ENCODE results near the gene C1orf50.
A peak's percentile ranks its signal among the peaks of the same experiment; 100 is the strongest.

C1orf50 gene

DNA sequence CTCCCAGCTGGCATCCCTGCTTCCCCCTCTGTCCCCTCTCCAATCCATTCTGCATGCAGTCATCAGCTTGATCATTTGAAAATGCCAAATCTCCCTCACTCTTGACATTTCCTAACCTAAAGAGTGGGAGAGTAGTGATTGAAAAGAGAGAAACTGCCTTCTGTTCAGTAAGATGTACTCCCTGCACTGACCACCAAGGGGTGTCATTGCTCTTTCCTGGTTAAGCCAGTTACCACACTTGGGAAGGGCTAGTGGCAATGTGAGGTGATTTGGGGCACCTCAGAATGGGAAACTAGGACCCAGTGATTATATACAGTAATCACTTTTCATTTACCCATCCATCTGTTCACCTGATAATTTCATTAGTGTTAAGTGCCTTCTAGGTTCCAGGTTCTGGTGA, 10.8 kb downstream of the C1orf50 start:
- Histone ChIP-seq H3K79me2 (ENCODE audit: low read length) (no peaks in the 10 kb centered on the region), H4K20me1 (ENCODE audit: insufficient read depth, low read length) (no peaks in the 10 kb centered on the region), H3K4me2 (ENCODE audit: low read length) (no peak overlapping the region), H2AFZ (ENCODE audit: low read depth, low read length) (no peak overlapping the region), H3K9me3 (ENCODE audit: insufficient read depth, low read length) (no peaks in the 10 kb centered on the region), H3K27ac (ENCODE audit: low read length) (no peak overlapping the region), H3K27me3 (ENCODE audit: low read depth, low read length) (no peaks in the 10 kb centered on the region), H3K4me1 (ENCODE audit: low read length) (no peaks in the 10 kb centered on the region), H3K36me3 (replicated peaks; ENCODE audit: low read depth, low read length) (peaks cover 19% of the 10 kb centered on the region), H3K4me3 (ENCODE audit: low read length) (no peak overlapping the region), H3K9ac (ENCODE audit: low read length) (no peak overlapping the region)
- TF ChIP-seq, protein P1, sequence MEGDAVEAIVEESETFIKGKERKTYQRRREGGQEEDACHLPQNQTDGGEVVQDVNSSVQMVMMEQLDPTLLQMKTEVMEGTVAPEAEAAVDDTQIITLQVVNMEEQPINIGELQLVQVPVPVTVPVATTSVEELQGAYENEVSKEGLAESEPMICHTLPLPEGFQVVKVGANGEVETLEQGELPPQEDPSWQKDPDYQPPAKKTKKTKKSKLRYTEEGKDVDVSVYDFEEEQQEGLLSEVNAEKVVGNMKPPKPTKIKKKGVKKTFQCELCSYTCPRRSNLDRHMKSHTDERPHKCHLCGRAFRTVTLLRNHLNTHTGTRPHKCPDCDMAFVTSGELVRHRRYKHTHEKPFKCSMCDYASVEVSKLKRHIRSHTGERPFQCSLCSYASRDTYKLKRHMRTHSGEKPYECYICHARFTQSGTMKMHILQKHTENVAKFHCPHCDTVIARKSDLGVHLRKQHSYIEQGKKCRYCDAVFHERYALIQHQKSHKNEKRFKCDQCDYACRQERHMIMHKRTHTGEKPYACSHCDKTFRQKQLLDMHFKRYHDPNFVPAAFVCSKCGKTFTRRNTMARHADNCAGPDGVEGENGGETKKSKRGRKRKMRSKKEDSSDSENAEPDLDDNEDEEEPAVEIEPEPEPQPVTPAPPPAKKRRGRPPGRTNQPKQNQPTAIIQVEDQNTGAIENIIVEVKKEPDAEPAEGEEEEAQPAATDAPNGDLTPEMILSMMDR (IDR thresholded peaks at IDR 0.05; ENCODE audit: low read depth, low read length), result peak; percentile 56
- TF ChIP-seq EZH2phosphoT487 (IDR thresholded peaks at IDR 0.05; ENCODE audit: low read depth), result no peak

DNA sequence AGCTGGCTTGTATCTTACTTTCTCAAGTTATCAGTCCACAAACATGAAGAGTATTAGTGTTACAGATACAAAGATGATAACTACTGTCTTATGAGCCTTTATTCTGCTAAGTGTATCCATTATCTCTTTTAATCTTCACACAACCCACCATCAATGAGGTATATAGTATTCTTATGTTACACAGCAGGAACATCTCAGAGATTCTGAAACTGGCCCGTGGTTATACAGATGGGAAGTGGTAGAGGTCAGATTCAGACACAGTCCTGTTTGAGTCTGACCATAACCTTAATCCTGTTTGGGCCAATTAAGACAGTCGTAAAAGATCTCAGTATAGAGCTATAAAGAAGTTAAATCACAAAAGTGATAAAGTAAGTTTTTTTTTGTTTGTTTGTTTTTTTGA, 12.7 kb downstream of the C1orf50 start:
- no peak overlapping the region for H2AFZ ChIP-seq (ENCODE audit: low read depth, low read length)
- TF ChIP-seq, protein P1 (IDR thresholded peaks at IDR 0.05; ENCODE audit: low read depth, low read length), result no peak
- no peak for TF ChIP-seq EZH2phosphoT487 (IDR thresholded peaks at IDR 0.05; ENCODE audit: low read depth)
- no peaks in the 10 kb centered on the region for H3K4me1 ChIP-seq (ENCODE audit: low read length)
- no peaks in the 10 kb centered on the region for H4K20me1 ChIP-seq (ENCODE audit: insufficient read depth, low read length)
- H3K27me3 ChIP-seq (ENCODE audit: low read depth, low read length), result no peaks in the 10 kb centered on the region
- no peak overlapping the region for H3K4me2 ChIP-seq (ENCODE audit: low read length)
- no peaks in the 10 kb centered on the region for H3K9me3 ChIP-seq (ENCODE audit: insufficient read depth, low read length)
- H3K36me3 ChIP-seq (replicated peaks; ENCODE audit: low read depth, low read length), result peaks cover 19% of the 10 kb centered on the region
- H3K4me3 ChIP-seq (ENCODE audit: low read length), result no peak overlapping the region
- no peak overlapping the region for H3K9ac ChIP-seq (ENCODE audit: low read length)
- H3K27ac ChIP-seq (ENCODE audit: low read length), result no peak overlapping the region
- H3K79me2 ChIP-seq (ENCODE audit: low read length), result no peaks in the 10 kb centered on the region

DNA sequence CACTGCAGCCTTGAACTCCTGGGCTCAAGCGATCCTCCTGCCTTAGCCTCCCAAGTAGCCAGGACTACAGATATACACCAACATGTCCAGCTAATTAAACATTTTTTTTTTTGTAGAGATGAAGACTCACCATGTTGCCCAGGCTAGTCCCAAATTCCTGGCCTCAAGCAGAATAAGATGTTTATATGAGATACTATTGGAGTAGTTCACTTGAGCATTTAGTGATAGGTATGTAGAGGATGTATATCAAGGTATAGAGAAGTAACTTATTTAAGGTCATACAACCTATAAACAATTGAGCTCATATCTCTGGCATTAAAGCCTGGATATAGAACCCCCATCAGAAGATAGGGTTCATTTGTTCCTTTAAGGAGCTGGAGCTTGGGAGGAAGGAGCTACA, 13.1 kb downstream of the C1orf50 start:
- TF ChIP-seq EZH2phosphoT487 (IDR thresholded peaks at IDR 0.05; ENCODE audit: low read depth), result no peak
- TF ChIP-seq, protein P1 (IDR thresholded peaks at IDR 0.05; ENCODE audit: low read depth, low read length), result no peak
- H2AFZ ChIP-seq (ENCODE audit: low read depth, low read length), result no peak overlapping the region
- H3K36me3 ChIP-seq (replicated peaks; ENCODE audit: low read depth, low read length), result peaks cover 19% of the 10 kb centered on the region
- H3K4me1 ChIP-seq (ENCODE audit: low read length), result no peaks in the 10 kb centered on the region
- H4K20me1 ChIP-seq (ENCODE audit: insufficient read depth, low read length), result no peaks in the 10 kb centered on the region
- no peak overlapping the region for H3K4me2 ChIP-seq (ENCODE audit: low read length)
- H3K27ac ChIP-seq (ENCODE audit: low read length), result no peak overlapping the region
- H3K4me3 ChIP-seq (ENCODE audit: low read length), result no peak overlapping the region
- no peak overlapping the region for H3K9ac ChIP-seq (ENCODE audit: low read length)
- H3K79me2 ChIP-seq (ENCODE audit: low read length), result no peaks in the 10 kb centered on the region
- H3K9me3 ChIP-seq (ENCODE audit: insufficient read depth, low read length), result no peaks in the 10 kb centered on the region
- no peaks in the 10 kb centered on the region for H3K27me3 ChIP-seq (ENCODE audit: low read depth, low read length)

DNA sequence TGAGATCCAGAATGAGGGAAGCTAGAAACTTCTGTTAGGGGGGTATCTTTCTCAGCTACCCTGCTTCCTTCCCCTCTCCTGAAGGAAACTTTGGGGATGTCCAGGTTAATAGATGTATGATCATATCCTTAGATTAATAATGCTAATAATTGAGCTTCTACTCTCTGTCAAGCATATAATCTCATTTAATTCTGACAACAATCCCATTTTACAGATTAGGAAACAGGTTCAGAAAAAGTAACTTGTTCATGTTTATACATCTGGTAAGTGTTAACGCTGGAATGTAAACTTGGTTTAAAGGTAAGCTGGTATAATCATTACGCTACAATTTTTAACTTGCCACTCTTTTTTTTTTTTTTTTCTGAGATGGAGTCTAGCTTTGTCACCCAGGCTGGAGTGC, 16.0 kb downstream of the C1orf50 start:
- Histone ChIP-seq H3K79me2 (ENCODE audit: low read length) (no peaks in the 10 kb centered on the region), H3K36me3 (replicated peaks; ENCODE audit: low read depth, low read length) (peaks cover 4% of the 10 kb centered on the region), H4K20me1 (ENCODE audit: insufficient read depth, low read length) (no peaks in the 10 kb centered on the region), H3K4me1 (ENCODE audit: low read length) (no peaks in the 10 kb centered on the region), H3K4me2 (ENCODE audit: low read length) (no peak overlapping the region), H3K27me3 (ENCODE audit: low read depth, low read length) (no peaks in the 10 kb centered on the region), H3K9me3 (ENCODE audit: insufficient read depth, low read length) (no peaks in the 10 kb centered on the region), H2AFZ (ENCODE audit: low read depth, low read length) (no peak overlapping the region), H3K27ac (ENCODE audit: low read length) (no peak overlapping the region), H3K9ac (ENCODE audit: low read length) (no peak overlapping the region), H3K4me3 (ENCODE audit: low read length) (no peak overlapping the region)
- TF ChIP-seq, protein P1 (IDR thresholded peaks at IDR 0.05; ENCODE audit: low read depth, low read length), result no peak
- no peak for TF ChIP-seq EZH2phosphoT487 (IDR thresholded peaks at IDR 0.05; ENCODE audit: low read depth)

All from OCI-LY3 (cell line).